H1 (cell line): ENCODE data around the gene PRMT3. TPM values are rescaled to one million over a fixed set of nuclear protein-coding genes. Genes with fewer than 3 reads are reported as not detected.

Experiments
- CTCF ChIA-PET: fragments of 300-600 bp; sonication (Branson Sonifier 250); formaldehyde crosslinking; loops from one replicate; lab custom pipeline; 2021; ENCODE audit not compliant: partially characterized antibody; lab: Charles Lee
- POLR2A ChIA-PET: fragments of 300-600 bp; sonication (Branson Sonifier 250); formaldehyde crosslinking; loops from one replicate; lab custom pipeline; 2021; ENCODE audit warnings: inconsistent platforms; ENCODE audit not compliant: partially characterized antibody; lab: Charles Lee
- DNase-seq, 2 experiments: peaks; one replicate each; pipeline versions ENCODE4 v3.0.0 to v3.0.0-alpha.2; 2010 to 2022; ENCODE audit warnings: low spot score in 2 of 2, low read depth in 1 of 2, mixed read lengths in 1 of 2
- FAIRE-seq: peaks from 2 replicates; lab custom pipeline; 2011; peaks lifted over from hg19 to GRCh38; lab: Jason Lieb, UNC
- H2AFZ ChIP-seq: 2 replicates; pipeline ENCODE4 v1.8.1; 2012; ENCODE audit warnings: low read length, inconsistent platforms
- H2AK5ac ChIP-seq: 2 replicates; pipeline ENCODE4 v1.6.1; 2013; ENCODE audit warnings: low read depth, low read length
- H2BK120ac ChIP-seq: replicated peaks from 2 replicates; pipeline ENCODE3; 2013; ENCODE audit warnings: low read depth, low read length, inconsistent platforms
- H2BK12ac ChIP-seq: 2 replicates; pipeline ENCODE4 v1.6.1; 2013; ENCODE audit warnings: low read depth, low read length
- H2BK15ac ChIP-seq: 2 replicates; pipeline ENCODE4 v1.6.1; 2013; ENCODE audit warnings: low read length
- H2BK20ac ChIP-seq: 2 replicates; pipeline ENCODE4 v1.6.1; 2013; ENCODE audit warnings: low read length
- H2BK5ac ChIP-seq: 2 replicates; pipeline ENCODE4 v1.6.1; 2013; ENCODE audit warnings: low read depth, low read length
- H3K14ac ChIP-seq: 2 replicates; pipeline ENCODE4 v1.6.1; 2013; ENCODE audit warnings: inconsistent platforms; ENCODE audit not compliant: insufficient read length
- H3K18ac ChIP-seq: 2 replicates; pipeline ENCODE4 v1.6.1; 2013; ENCODE audit warnings: low read length; ENCODE audit errors: extremely low read depth
- H3K23ac ChIP-seq: 2 replicates; pipeline ENCODE4 v1.6.1; 2013; ENCODE audit warnings: inconsistent platforms; ENCODE audit not compliant: insufficient read length
- H3K23me2 ChIP-seq: 2 replicates; pipeline ENCODE4 v1.6.1; 2013; ENCODE audit warnings: low read depth, low read length
- H3K27ac ChIP-seq: 2 replicates; pipeline ENCODE4 v1.6.1; 2011; ENCODE audit warnings: low read depth, low read length, inconsistent platforms
- H3K27me3 ChIP-seq, 4 experiments: replicated peaks in 1 of 4; 1 replicate in 1 of 4; 2 replicates in 3 of 4; pipeline versions ENCODE4 v1.6.1 to v1.8.1; 2011 to 2013; ENCODE audit warnings: low read length in 3 of 4, mild to moderate bottlenecking in 3 of 4, inconsistent platforms in 2 of 4, mixed read lengths in 2 of 4, moderate library complexity in 1 of 4; ENCODE audit not compliant: control insufficient read depth in 3 of 4, insufficient read depth in 3 of 4; ENCODE audit errors: extremely low read depth in 1 of 4
- H3K36me3 ChIP-seq, 4 experiments: 2 replicates each; pipeline versions ENCODE4 v1.6.1 to v1.8.1; 2011 to 2013; ENCODE audit warnings: mild to moderate bottlenecking in 4 of 4, low read length in 3 of 4, moderate library complexity in 2 of 4, control low read depth in 1 of 4, inconsistent platforms in 1 of 4; ENCODE audit not compliant: insufficient read depth in 4 of 4, control insufficient read depth in 2 of 4
- H3K4ac ChIP-seq: replicated peaks from 2 replicates; pipeline ENCODE3; 2013; ENCODE audit warnings: low read length, low read depth, mixed read lengths, inconsistent platforms; ENCODE audit not compliant: insufficient read length
- H3K4me1 ChIP-seq, 4 experiments: replicated peaks in 1 of 4; 1 replicate in 1 of 4; 2 replicates in 3 of 4; pipeline versions ENCODE4 v1.6.1 to v1.8.1; 2011 to 2013; ENCODE audit warnings: low read length in 3 of 4, inconsistent platforms in 2 of 4, mixed read lengths in 1 of 4; ENCODE audit not compliant: insufficient read depth in 4 of 4, control insufficient read depth in 3 of 4
- H3K4me2 ChIP-seq, 2 experiments: 2 replicates each; pipeline versions ENCODE4 v1.6.1 to v1.8.1; 2011 to 2013; ENCODE audit warnings: low read depth in 2 of 2, low read length in 2 of 2, control low read depth in 1 of 2, inconsistent platforms in 1 of 2, mild to moderate bottlenecking in 1 of 2; ENCODE audit not compliant: insufficient read depth in 1 of 2
- H3K4me3 ChIP-seq, 4 experiments: fragments of 200-600, 300-600 bp in 1 of 4; sonication (generic), shearing (Covaris generic), sonication (Bioruptor Twin) in 1 of 4; 2 replicates each; pipeline versions ENCODE4 v1.5.1 to v1.8.1; 2011 to 2016; ENCODE audit warnings: low read length in 4 of 4, low read depth in 3 of 4, control low read depth in 2 of 4, inconsistent platforms in 2 of 4, mild to moderate bottlenecking in 2 of 4, mixed read lengths in 1 of 4, moderate library complexity in 1 of 4; ENCODE audit not compliant: insufficient read depth in 2 of 4; ENCODE audit errors: extremely low read depth in 1 of 4
- H3K56ac ChIP-seq: replicated peaks from 2 replicates; pipeline ENCODE3; 2013; ENCODE audit warnings: low read depth, mild to moderate bottlenecking, mixed read lengths, low read length, inconsistent platforms; ENCODE audit not compliant: insufficient read length
- H3K79me1 ChIP-seq: 2 replicates; pipeline ENCODE4 v1.6.1; 2013; ENCODE audit warnings: low read depth, low read length, control low read depth
- H3K79me2 ChIP-seq, 2 experiments: 2 replicates each; pipeline versions ENCODE4 v1.6.1 to v1.8.1; 2012 to 2013; ENCODE audit warnings: low read length in 2 of 2, mild to moderate bottlenecking in 2 of 2, inconsistent platforms in 1 of 2; ENCODE audit not compliant: insufficient read depth in 2 of 2, control insufficient read depth in 1 of 2
- H3K9ac ChIP-seq, 4 experiments: replicated peaks in 1 of 4; 1 replicate in 1 of 4; 2 replicates in 3 of 4; pipeline versions ENCODE4 v1.6.1 to v1.8.1; 2011 to 2013; ENCODE audit warnings: low read depth in 3 of 4, low read length in 3 of 4, control low read depth in 2 of 4, mild to moderate bottlenecking in 2 of 4, moderate library complexity in 2 of 4, inconsistent platforms in 1 of 4; ENCODE audit errors: extremely low read depth in 1 of 4
- H3K9me3 ChIP-seq, 2 experiments: 2 replicates each; pipeline versions ENCODE4 v1.6.1 to v1.8.1; 2012 to 2013; ENCODE audit warnings: mild to moderate bottlenecking in 2 of 2, moderate library complexity in 2 of 2, control low read depth in 1 of 2, inconsistent platforms in 1 of 2, low read depth in 1 of 2, low read length in 1 of 2, mixed read lengths in 1 of 2; ENCODE audit not compliant: insufficient read depth in 2 of 2
- H4K20me1 ChIP-seq, 2 experiments: replicated peaks in 1 of 2; 2 replicates each; pipeline versions ENCODE3 to v1.8.1; 2011 to 2013; ENCODE audit warnings: inconsistent platforms in 2 of 2, low read length in 2 of 2, mild to moderate bottlenecking in 1 of 2; ENCODE audit not compliant: insufficient read depth in 2 of 2, control insufficient read depth in 1 of 2
- H4K5ac ChIP-seq: 2 replicates; pipeline ENCODE4 v1.6.1; 2013; ENCODE audit warnings: low read length, low read depth, mixed read lengths, inconsistent platforms; ENCODE audit not compliant: insufficient read length
- H4K8ac ChIP-seq: 2 replicates; pipeline ENCODE4 v1.8.0; 2013; ENCODE audit warnings: mild to moderate bottlenecking, moderate library complexity, low read length, inconsistent platforms; ENCODE audit not compliant: insufficient read depth; ENCODE audit errors: extremely low read depth
- H4K91ac ChIP-seq: replicated peaks from 2 replicates; pipeline ENCODE3; 2013; ENCODE audit warnings: low read length, mixed read lengths, inconsistent platforms; ENCODE audit not compliant: insufficient read length
- FOSL1 ChIP-seq: IDR thresholded peaks from 2 replicates; pipeline ENCODE4 v1.6.1; 2011; ENCODE audit warnings: mild to moderate bottlenecking, low read depth, low read length, moderate library complexity; ENCODE audit not compliant: insufficient read depth
- GABPA ChIP-seq: IDR thresholded peaks from 2 replicates; pipeline ENCODE4 v1.6.1; 2011; ENCODE audit warnings: mild to moderate bottlenecking, low read length, moderate library complexity, borderline replicate concordance; ENCODE audit not compliant: insufficient read depth
- KDM4A ChIP-seq: IDR thresholded peaks from one replicate; pipeline ENCODE4 v1.7.1; 2012; ENCODE audit warnings: low read depth, mild to moderate bottlenecking, moderate library complexity, low read length, inconsistent platforms; ENCODE audit not compliant: severe bottlenecking
- POLR2AphosphoS5 ChIP-seq: IDR thresholded peaks from 2 replicates; pipeline ENCODE4 v1.6.1; 2011; ENCODE audit warnings: low read depth, low read length
- POU5F1 ChIP-seq: IDR thresholded peaks from 2 replicates; pipeline ENCODE4 v1.6.1; 2011; ENCODE audit warnings: low read depth, mild to moderate bottlenecking, low read length, moderate library complexity
- RFX5 ChIP-seq: IDR thresholded peaks from 2 replicates; pipeline ENCODE4 v1.6.1; 2011; ENCODE audit warnings: low read depth, low read length, improper control_type of control experiment, borderline replicate concordance
- RXRA ChIP-seq: IDR thresholded peaks from 2 replicates; pipeline ENCODE4 v1.6.1; 2011; ENCODE audit warnings: low read depth, mild to moderate bottlenecking, low read length, moderate library complexity; ENCODE audit not compliant: insufficient read depth
- SP1 ChIP-seq: IDR thresholded peaks from 2 replicates; pipeline ENCODE4 v1.6.1; 2011; ENCODE audit warnings: low read depth, low read length
- SP4 ChIP-seq: IDR thresholded peaks from 2 replicates; pipeline ENCODE4 v1.6.1; 2012; ENCODE audit warnings: low read length, inconsistent platforms
- SRF ChIP-seq: IDR thresholded peaks from 2 replicates; pipeline ENCODE4 v1.6.1; 2011; ENCODE audit warnings: mild to moderate bottlenecking, low read depth, low read length, moderate library complexity
- WGBS, 2 experiments: shearing (Covaris generic) in 1 of 2; methylation state at CpG; one replicate each; pipeline versions ENCODE4 v1.1.6 to v1.1.7; 2013 to 2015; ENCODE audit warnings: low lambda C conversion rate in 2 of 2, mixed read lengths in 2 of 2, inconsistent platforms in 1 of 2, low coverage in 1 of 2, missing lambda C conversion rate in 1 of 2; ENCODE audit not compliant: insufficient replicate concordance in 2 of 2, insufficient coverage in 1 of 2, insufficient read length in 1 of 2; ENCODE audit errors: extremely low coverage in 1 of 2, missing lambda C conversion rate in 1 of 2; 5-methylcytosine and 5-hydroxymethylcytosine counted together
- polyA plus RNA-seq, 7 experiments: library from polyadenylated mRNA; depleted of rRNA in 3 of 7; stranded (reverse) in 5 of 7; unstranded in 2 of 7; fragments of >200 nt in 5 of 7; fragments of 200-250 nt in 2 of 7; gene quantifications; 1 replicate in 5 of 7; 2 replicates in 1 of 7; 4 replicates in 1 of 7; pipeline versions ENCODE4 v1.2.1 to v1.2.3, GENCODE V29; 2011 to 2013; ENCODE audit warnings: missing spikeins in 2 of 7, mixed read lengths in 2 of 7
- total RNA-seq: library from RNA; stranded (reverse); fragmentation: NEBNext Ultra II Directional; extraction: Animal tissue kit (Norgen Biotek cat#: 25700); gene quantifications from 2 replicates; pipeline ENCODE4 v1.2.1, GENCODE V29; 2021
- TF ChIP-seq, protein P1 (sequence below): IDR thresholded peaks from 2 replicates; pipeline ENCODE4 v1.6.1; 2011; ENCODE audit warnings: low read depth, mild to moderate bottlenecking, low read length; ENCODE audit not compliant: insufficient read depth

PRMT3 gene
- total and polyA plus RNA-seq, 2 of the 8 experiments (the other 6 are each of a cell fraction or from before 2014, with no cell fraction given) = 11.2 to 26.5 TPM

DNA sequence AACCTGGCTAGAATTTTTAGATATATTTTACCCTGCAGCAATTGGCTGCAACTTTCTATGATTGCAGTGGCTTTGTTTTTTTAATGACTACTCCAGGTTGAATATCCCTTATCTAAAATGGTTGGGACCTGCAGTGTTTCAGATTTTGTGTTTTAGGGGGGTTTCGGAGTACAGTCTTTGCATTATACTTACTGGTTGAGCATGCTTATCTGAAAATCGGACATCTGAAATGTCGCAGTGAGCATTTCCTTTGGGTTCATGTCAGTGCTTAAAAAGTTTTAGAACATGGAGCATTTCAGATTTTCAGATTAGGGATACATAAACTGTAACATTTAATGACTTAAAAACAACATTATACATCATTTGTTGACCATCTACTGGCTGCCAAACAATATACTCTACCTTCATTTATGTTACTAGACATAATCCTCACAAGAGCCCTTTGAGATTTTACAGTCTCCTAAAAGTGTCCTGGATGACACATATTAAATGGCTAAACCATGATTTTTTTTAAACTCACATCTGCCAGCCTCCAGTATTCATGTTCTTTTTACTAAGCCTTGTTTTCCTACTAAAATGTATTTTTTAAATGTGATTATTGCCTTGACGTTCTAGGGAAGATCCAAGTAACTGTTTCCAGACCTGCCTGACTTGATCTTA, 66.3 kb downstream of the PRMT3 start:
- no peaks in the 10 kb centered on the region for H3K4me1 ChIP-seq
- no peak overlapping the region for H4K91ac ChIP-seq
- no peak overlapping the region for H3K14ac ChIP-seq
- ChIA-PET CTCF (interaction anchor here (1.0 to 1.7 kb wide), 2 partner anchors 16 to 156 kb away, joined by 4 read pairs; no protein-coding TSS in a partner anchor), POLR2A (no interaction called here)
- no peaks in the 10 kb centered on the region for H3K79me2 ChIP-seq
- FAIRE-seq (no peak), DNase-seq (no peak)
- H3K4ac ChIP-seq = no peak overlapping the region
- 94% methylated on average over 4 of the region's 4 CpGs; no CpG with 5 or more reads in 1 of the 2 experiments for WGBS, 2 experiments
- no peaks in the 10 kb centered on the region for H3K23me2 ChIP-seq
- H4K8ac ChIP-seq = no peak overlapping the region
- no peaks in the 10 kb centered on the region for H3K27me3 ChIP-seq
- no peaks in the 10 kb centered on the region for H3K36me3 ChIP-seq
- no peak overlapping the region for H2BK120ac ChIP-seq
- no peak overlapping the region for H4K5ac ChIP-seq
- no peak overlapping the region for H3K9ac ChIP-seq
- no peak overlapping the region for H3K27ac ChIP-seq
- H3K18ac ChIP-seq = no peak overlapping the region
- H4K20me1 ChIP-seq = no peaks in the 10 kb centered on the region
- no peaks in the 10 kb centered on the region for H3K9me3 ChIP-seq
- H3K56ac ChIP-seq = no peak overlapping the region
- H2AFZ ChIP-seq = no peak overlapping the region
- no peaks in the 10 kb centered on the region for H3K79me1 ChIP-seq
- no peak overlapping the region for H2BK5ac ChIP-seq
- no peak overlapping the region for H2AK5ac ChIP-seq
- H3K4me2 ChIP-seq = no peak overlapping the region
- H2BK15ac ChIP-seq = no peak overlapping the region
- H3K23ac ChIP-seq = no peak overlapping the region
- no peak overlapping the region for H2BK12ac ChIP-seq
- H2BK20ac ChIP-seq = no peak overlapping the region
- no peak overlapping the region for H3K4me3 ChIP-seq
- no peak for TF ChIP-seq POU5F1
- no peak for TF ChIP-seq KDM4A
- TF ChIP-seq, protein P1, sequence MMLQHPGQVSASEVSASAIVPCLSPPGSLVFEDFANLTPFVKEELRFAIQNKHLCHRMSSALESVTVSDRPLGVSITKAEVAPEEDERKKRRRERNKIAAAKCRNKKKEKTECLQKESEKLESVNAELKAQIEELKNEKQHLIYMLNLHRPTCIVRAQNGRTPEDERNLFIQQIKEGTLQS = no peak
- no peak for TF ChIP-seq SRF
- no peak for TF ChIP-seq FOSL1
- no peak for TF ChIP-seq RXRA
- TF ChIP-seq POLR2AphosphoS5 = no peak
- TF ChIP-seq SP4 = no peak
- TF ChIP-seq RFX5 = no peak
- TF ChIP-seq GABPA = no peak
- no peak for TF ChIP-seq SP1
